Measurements from ENCODE around the gene PDE9A. TPM values are rescaled to one million over a fixed set of nuclear protein-coding genes. Genes with fewer than 3 reads are reported as not detected.

PDE9A gene
- total and polyA plus RNA-seq, 2 donors (not counting 1 experiment from before 2014, with no cell fraction given) = 0.34 to 5.8 TPM

GRCh38 chr21:42674351-42674940 is 21.0 kb downstream of the PDE9A start:
- CTCF ChIA-PET = no interaction called here
- no peak for TF ChIP-seq EZH2 (IDR thresholded peaks at IDR 0.05; ENCODE audit: borderline replicate concordance, insufficient read depth, low read depth, low read length, poor library complexity, severe bottlenecking)
- no peak for TF ChIP-seq CTCF (IDR thresholded peaks at IDR 0.05)
- Mint-ChIP-seq H3K27me3 (peaks cover 10% of the 10 kb centered on the region), H3K9me3 (ENCODE audit: insufficient read depth) (no peaks in the 10 kb centered on the region), H3K27ac (no peak overlapping the region), H3K4me1 (no peaks in the 10 kb centered on the region), H3K4me3 (no peak overlapping the region)
- no peaks in the 10 kb centered on the region for H3K36me3 ChIP-seq (replicated peaks in 1 of 2; ENCODE audit: control extremely low read depth in 1 of 2, control insufficient read depth in 1 of 2, extremely low read depth in 1 of 2, insufficient read depth in 2 of 2, low read length in 1 of 2)
- H3K9ac ChIP-seq (ENCODE audit: low read length) = no peak overlapping the region
- POLR2A ChIA-PET = no interaction called here
- intact Hi-C loops (cut with micrococcal nuclease) = no loop called here
- no peaks in the 10 kb centered on the region for H3K79me2 ChIP-seq (ENCODE audit: control insufficient read depth, insufficient read depth, low read length)
- H3K4me2 ChIP-seq (replicated peaks; ENCODE audit: low read depth, low read length, poor library complexity, severe bottlenecking) = no peak overlapping the region
- ATAC-seq (ENCODE audit: low read depth) (no peak), DNase-seq (no peak)
- no peak overlapping the region for H3K4me3 ChIP-seq (ENCODE audit: control extremely low read depth in 1 of 5, extremely low read depth in 1 of 5, insufficient read depth in 1 of 5, low read depth in 2 of 5, low read length in 4 of 5)
- no peaks in the 10 kb centered on the region for H4K20me1 ChIP-seq (ENCODE audit: control insufficient read depth, insufficient read depth, low read length, poor library complexity, severe bottlenecking)
- peaks cover 0 to 9% (median 3%) of the 10 kb centered on the region in 4 experiments for H3K27me3 ChIP-seq (replicated peaks in 1 of 4; ENCODE audit: control extremely low read depth in 1 of 4, control insufficient read depth in 3 of 4, insufficient read depth in 4 of 4, low read length in 3 of 4)
- no peak overlapping the region for H3K27ac ChIP-seq (ENCODE audit: low read length in 2 of 2)
- peaks cover 0 to 3% (median 0%) of the 10 kb centered on the region in 3 donors for H3K9me3 ChIP-seq (ENCODE audit: control extremely low read depth in 1 of 3, control insufficient read depth in 2 of 3, insufficient read depth in 1 of 3, low read length in 2 of 3)
- 30% methylated on average over 5 of the region's 14 CpGs for whole genome bisulfite sequencing (ENCODE audit: insufficient coverage)
- H2AFZ ChIP-seq (ENCODE audit: insufficient read depth, low read depth, low read length, poor library complexity, severe bottlenecking) = no peak overlapping the region
- H3K4me1 ChIP-seq (ENCODE audit: control insufficient read depth in 2 of 2, insufficient read depth in 2 of 2, low read length in 2 of 2) = peaks cover 6% of the 10 kb centered on the region in 2 donors

- no peak overlapping the region for H3K4me3 Mint-ChIP-seq
- H3K4me3 ChIP-seq (ENCODE audit: control extremely low read depth in 1 of 5, extremely low read depth in 1 of 5, insufficient read depth in 1 of 5, low read depth in 2 of 5, low read length in 4 of 5) = no peak overlapping the region
- ChIA-PET POLR2A (no interaction called here), CTCF (no interaction called here)
- peaks cover 0 to 10% (median 5%) of the 10 kb centered on the region in 4 experiments for H3K27me3 ChIP-seq (replicated peaks in 1 of 4; ENCODE audit: control extremely low read depth in 1 of 4, control insufficient read depth in 3 of 4, insufficient read depth in 4 of 4, low read length in 3 of 4)
- no peak overlapping the region for H3K4me2 ChIP-seq (replicated peaks; ENCODE audit: low read depth, low read length, poor library complexity, severe bottlenecking)
- 97% methylated on average over 11 of the region's 15 CpGs for WGBS (ENCODE audit: insufficient coverage)
- no peaks in the 10 kb centered on the region for H4K20me1 ChIP-seq (ENCODE audit: control insufficient read depth, insufficient read depth, low read length, poor library complexity, severe bottlenecking)
- no peaks in the 10 kb centered on the region for H3K79me2 ChIP-seq (ENCODE audit: control insufficient read depth, insufficient read depth, low read length)
- intact Hi-C loops (cut with micrococcal nuclease) = no loop called here
- no peak overlapping the region for H3K27ac ChIP-seq (ENCODE audit: low read length in 2 of 2)
- H3K9ac ChIP-seq (ENCODE audit: low read length) = no peak overlapping the region
- no peaks in the 10 kb centered on the region for H3K4me1 Mint-ChIP-seq
- no peaks in the 10 kb centered on the region for H3K9me3 ChIP-seq (ENCODE audit: control extremely low read depth in 1 of 3, control insufficient read depth in 2 of 3, insufficient read depth in 1 of 3, low read length in 2 of 3)
- H3K27ac Mint-ChIP-seq = no peak overlapping the region
- ATAC-seq (ENCODE audit: low read depth) (no peak), DNase-seq (no peak)
- H2AFZ ChIP-seq (ENCODE audit: insufficient read depth, low read depth, low read length, poor library complexity, severe bottlenecking) = no peak overlapping the region
- H3K9me3 Mint-ChIP-seq (ENCODE audit: insufficient read depth) = no peaks in the 10 kb centered on the region
- no peaks in the 10 kb centered on the region for H3K36me3 ChIP-seq (replicated peaks in 1 of 2; ENCODE audit: control extremely low read depth in 1 of 2, control insufficient read depth in 1 of 2, extremely low read depth in 1 of 2, insufficient read depth in 2 of 2, low read length in 1 of 2)
- no peak for TF ChIP-seq CTCF (IDR thresholded peaks at IDR 0.05)
- H3K27me3 Mint-ChIP-seq = peaks cover 13% of the 10 kb centered on the region
- H3K4me1 ChIP-seq (ENCODE audit: control insufficient read depth in 2 of 2, insufficient read depth in 2 of 2, low read length in 2 of 2) = peaks cover 6% of the 10 kb centered on the region in 2 donors
Measured at GRCh38 chr21:42675403-42675802, 22.0 kb downstream of the PDE9A start.
